ENCODE data around the gene PCGF3.

PCGF3 gene

GRCh38 chr4:673349-674091, 32.1 kb upstream of the PCGF3 start:
- TF ChIP-seq TAF1 (IDR thresholded peaks at IDR 0.05; ENCODE audit: borderline replicate concordance, insufficient read depth, low read length) (no peak), POLR2AphosphoS5 (IDR thresholded peaks at IDR 0.05; ENCODE audit: low read depth, low read length) (0 out of 2 replicates have a peak, but pooled peaks have one; percentile 2), SIN3A (IDR thresholded peaks at IDR 0.05; ENCODE audit: borderline replicate concordance, insufficient read depth, low read length) (no peak), FOXP2 (optimal IDR thresholded peaks at IDR 0.05; ENCODE audit: borderline replicate concordance, extremely low read depth, extremely low read length, insufficient read depth) (no peak)
- TF ChIP-seq, protein P1, sequence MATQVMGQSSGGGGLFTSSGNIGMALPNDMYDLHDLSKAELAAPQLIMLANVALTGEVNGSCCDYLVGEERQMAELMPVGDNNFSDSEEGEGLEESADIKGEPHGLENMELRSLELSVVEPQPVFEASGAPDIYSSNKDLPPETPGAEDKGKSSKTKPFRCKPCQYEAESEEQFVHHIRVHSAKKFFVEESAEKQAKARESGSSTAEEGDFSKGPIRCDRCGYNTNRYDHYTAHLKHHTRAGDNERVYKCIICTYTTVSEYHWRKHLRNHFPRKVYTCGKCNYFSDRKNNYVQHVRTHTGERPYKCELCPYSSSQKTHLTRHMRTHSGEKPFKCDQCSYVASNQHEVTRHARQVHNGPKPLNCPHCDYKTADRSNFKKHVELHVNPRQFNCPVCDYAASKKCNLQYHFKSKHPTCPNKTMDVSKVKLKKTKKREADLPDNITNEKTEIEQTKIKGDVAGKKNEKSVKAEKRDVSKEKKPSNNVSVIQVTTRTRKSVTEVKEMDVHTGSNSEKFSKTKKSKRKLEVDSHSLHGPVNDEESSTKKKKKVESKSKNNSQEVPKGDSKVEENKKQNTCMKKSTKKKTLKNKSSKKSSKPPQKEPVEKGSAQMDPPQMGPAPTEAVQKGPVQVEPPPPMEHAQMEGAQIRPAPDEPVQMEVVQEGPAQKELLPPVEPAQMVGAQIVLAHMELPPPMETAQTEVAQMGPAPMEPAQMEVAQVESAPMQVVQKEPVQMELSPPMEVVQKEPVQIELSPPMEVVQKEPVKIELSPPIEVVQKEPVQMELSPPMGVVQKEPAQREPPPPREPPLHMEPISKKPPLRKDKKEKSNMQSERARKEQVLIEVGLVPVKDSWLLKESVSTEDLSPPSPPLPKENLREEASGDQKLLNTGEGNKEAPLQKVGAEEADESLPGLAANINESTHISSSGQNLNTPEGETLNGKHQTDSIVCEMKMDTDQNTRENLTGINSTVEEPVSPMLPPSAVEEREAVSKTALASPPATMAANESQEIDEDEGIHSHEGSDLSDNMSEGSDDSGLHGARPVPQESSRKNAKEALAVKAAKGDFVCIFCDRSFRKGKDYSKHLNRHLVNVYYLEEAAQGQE (IDR thresholded peaks at IDR 0.05; ENCODE audit: insufficient read depth in 1 of 2, low read depth in 2 of 2, low read length in 2 of 2) = no peak

DNA sequence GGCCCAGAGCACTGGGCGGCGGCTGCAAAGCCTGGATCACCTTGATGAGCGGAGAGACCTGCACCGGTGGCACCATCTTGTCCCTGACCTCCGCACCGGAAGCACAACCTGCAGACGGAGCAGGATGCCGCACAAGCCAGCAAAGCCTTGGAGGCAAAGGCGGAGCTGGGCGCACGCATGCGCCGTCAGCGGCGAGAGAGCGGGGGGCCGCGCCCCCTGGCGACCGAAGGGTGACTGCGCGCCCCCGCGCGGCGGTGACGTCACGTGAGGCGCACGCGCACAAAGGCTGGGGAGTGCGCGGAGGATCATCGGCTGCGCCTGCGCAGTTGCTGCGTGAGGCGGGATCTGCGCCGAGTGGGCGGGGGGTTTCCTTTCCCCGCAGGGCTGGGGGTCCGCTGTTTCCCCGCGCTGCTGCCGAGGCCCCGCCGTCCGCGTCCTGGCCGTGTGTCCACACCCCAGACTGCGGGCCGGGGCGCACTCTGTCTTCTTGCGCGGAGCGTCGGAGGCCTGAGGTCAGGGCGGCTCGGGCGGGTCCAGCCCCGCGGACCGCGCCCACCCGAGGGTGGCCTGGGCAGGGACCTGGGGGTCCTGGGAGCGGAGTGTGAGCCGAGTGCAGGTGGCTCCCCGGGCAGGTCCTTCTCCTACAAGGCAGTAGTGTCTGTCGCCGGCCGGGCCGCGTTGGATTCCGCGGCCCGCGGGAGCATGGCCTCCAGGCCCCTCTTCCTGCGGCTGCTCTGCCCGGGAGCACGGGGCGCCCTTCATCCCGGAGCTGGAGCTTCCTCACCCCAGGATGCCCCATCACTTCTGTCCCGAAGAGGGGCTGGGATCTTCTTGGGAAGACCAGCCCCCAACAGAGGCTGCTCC, 31.2 kb upstream of the PCGF3 start, which contains the start of the genes ATP5ME and MYL5:
Gene ATP5ME, minus strand, starts transcription at position 105 of the 864 bp plus-strand sequence. Its CDS starts 29 bp downstream, at position 76.
Gene MYL5, plus strand, starts transcription at position 371 of the 864 bp plus-strand sequence. CDS start 3,485 bp downstream, outside the sequence.
- TF ChIP-seq POLR2AphosphoS5 (IDR thresholded peaks at IDR 0.05; ENCODE audit: low read depth, low read length) (peak; percentile 84; the same call in 1 of the 2 replicates), TAF1 (IDR thresholded peaks at IDR 0.05; ENCODE audit: borderline replicate concordance, insufficient read depth, low read length) (peak; percentile 91; the same call in 1 of the 2 replicates), FOXP2 (optimal IDR thresholded peaks at IDR 0.05; ENCODE audit: borderline replicate concordance, extremely low read depth, extremely low read length, insufficient read depth) (no peak)

DNA sequence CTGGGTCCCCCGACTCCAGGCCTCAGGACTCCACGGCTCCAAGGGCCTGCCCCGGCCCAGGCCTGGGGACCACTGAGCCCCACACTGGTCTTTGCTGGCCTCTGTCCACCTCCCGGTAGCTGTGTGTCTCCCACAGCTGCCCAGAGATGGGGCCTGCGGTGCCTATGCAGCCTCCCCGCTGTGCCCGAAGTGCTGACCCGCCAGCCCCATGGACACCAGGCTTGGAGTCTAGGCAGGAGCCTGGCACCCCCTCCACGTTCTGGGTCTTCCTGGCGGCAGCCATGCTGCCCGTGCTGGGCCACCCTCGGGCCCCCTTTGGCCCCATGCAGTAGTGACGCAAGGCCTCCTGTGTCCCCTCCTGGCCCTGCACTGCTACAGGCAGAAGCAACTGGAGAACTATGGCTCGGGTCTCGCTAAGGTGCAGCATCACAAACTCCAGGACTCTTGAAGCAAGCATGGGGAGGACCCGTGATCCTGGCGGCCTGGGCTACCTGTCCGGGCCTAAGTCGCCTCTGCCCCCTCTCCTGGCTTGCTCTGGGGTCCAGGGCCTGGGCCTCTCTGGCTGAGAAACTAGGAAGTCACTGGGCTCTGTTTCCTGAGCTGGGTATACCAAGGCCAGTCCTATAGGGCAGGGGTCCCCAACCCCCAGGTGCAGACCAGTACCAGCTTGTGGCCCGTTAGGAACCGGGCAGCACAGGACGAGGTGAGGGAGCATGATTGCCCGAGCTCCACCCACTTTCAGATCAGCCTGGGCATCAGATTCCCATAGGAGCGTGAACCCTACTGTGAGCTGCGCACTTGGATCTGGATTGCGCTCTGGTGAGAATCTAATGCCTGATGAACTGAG, 30.4 kb upstream of the PCGF3 start:
- no peak for TF ChIP-seq FOXP2 (optimal IDR thresholded peaks at IDR 0.05; ENCODE audit: borderline replicate concordance, extremely low read depth, extremely low read length, insufficient read depth)
- TF ChIP-seq SIN3A (IDR thresholded peaks at IDR 0.05; ENCODE audit: borderline replicate concordance, insufficient read depth, low read length) = no peak
- no peak for TF ChIP-seq TAF1 (IDR thresholded peaks at IDR 0.05; ENCODE audit: borderline replicate concordance, insufficient read depth, low read length)
- TF ChIP-seq POLR2AphosphoS5 (IDR thresholded peaks at IDR 0.05; ENCODE audit: low read depth, low read length) = no peak
- TF ChIP-seq, protein P1 (IDR thresholded peaks at IDR 0.05; ENCODE audit: insufficient read depth in 1 of 2, low read depth in 2 of 2, low read length in 2 of 2) = no peak

DNA sequence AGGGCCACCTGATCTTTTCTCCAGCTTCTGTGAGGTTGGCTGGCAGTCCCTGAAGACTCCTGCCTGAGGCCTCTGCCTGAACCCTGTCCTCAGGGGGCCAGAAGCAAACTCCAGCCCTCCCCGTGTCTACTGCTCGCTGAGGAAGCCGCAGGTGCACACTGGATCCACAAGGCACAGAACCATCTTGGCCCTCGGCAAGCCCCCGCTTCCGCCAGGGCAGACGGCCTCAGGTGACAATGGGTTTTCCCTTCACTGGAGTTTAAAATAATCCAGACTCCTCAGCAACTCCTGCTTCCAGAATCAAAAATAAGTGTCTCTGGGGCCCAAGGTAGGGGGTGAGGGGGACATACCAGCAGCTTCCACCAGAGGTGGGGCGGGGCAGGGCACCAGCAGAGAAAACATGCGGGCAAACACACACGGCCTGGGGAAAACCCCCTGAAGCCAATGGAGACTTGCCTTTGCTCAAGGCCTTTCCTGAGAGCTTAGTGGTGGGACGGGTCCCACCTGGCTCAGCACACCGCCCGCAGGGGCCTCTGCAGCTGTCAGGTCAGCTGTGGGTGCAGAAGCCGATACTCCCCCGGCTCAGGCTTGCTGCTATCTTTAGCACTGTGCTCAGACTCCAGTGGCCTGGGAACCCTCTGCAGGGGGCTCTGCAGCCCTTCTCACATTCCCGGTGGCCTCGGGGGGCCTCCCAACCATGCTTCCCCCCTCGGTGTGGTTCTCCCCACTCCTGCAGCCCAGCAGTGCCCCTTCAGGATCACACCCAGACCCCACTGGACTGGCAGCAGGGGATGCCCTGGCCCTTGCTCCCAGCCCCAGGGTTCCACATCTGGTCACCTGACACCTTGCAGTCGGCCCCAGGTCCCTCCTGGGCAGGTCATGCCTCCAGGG, 29.4 kb upstream of the PCGF3 start:
- no peak for TF ChIP-seq FOXP2 (optimal IDR thresholded peaks at IDR 0.05; ENCODE audit: borderline replicate concordance, extremely low read depth, extremely low read length, insufficient read depth)
- TF ChIP-seq POLR2AphosphoS5 (IDR thresholded peaks at IDR 0.05; ENCODE audit: low read depth, low read length) = peak; percentile 42; the same call in 1 of the 2 replicates

- TF ChIP-seq, protein P1 (IDR thresholded peaks at IDR 0.05; ENCODE audit: insufficient read depth in 1 of 2, low read depth in 2 of 2, low read length in 2 of 2) = no peak
- TF ChIP-seq TAF1 (IDR thresholded peaks at IDR 0.05; ENCODE audit: borderline replicate concordance, insufficient read depth, low read length) (no peak), POLR2AphosphoS5 (IDR thresholded peaks at IDR 0.05; ENCODE audit: low read depth, low read length) (no peak), SIN3A (IDR thresholded peaks at IDR 0.05; ENCODE audit: borderline replicate concordance, insufficient read depth, low read length) (no peak), FOXP2 (optimal IDR thresholded peaks at IDR 0.05; ENCODE audit: borderline replicate concordance, extremely low read depth, extremely low read length, insufficient read depth) (no peak)
These were observed 28.8 kb upstream of the PCGF3 start for GRCh38 chr4:676871-677235.
